ENCODE measurements around the gene TMEM45B. TPM values are rescaled to one million over a fixed set of nuclear protein-coding genes. Genes with fewer than 3 reads are reported as not detected.
"Not testable (repeated sequence)": the region's sequence is repeated elsewhere in the genome, so short reads cannot be mapped to it uniquely, and the experiment has no call there.

TMEM45B gene
- total and polyA plus RNA-seq, 8 donors: 0.51 to 3.1 (median 1.6) TPM

DNA sequence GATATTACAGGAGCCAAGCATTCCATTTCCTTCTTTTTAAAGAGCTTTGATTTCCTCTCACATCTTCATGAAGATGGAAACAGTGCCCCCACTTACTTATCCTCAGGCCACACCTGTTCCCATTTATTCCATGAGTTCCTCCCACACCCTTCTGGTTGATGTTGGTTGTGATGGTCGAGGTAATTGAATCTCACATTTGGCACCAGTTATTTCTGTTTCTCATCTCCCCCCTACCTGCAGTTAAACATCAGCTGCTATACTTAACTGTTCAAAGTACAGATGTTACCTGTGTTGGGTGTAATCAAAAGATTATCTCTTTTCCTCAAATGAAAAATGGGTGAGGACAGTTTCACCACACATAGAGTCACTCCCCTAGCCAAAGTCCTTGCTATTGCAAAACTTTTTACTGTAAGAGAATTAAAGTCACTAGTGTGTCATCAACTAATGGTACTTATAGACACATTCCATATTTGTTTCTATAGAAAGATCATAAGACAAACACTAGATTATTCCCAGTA is 1.9 kb downstream of the TMEM45B start:
- intact Hi-C loops (cut with DNase I): no loop called here
- Histone ChIP-seq H3K4me1 (no peaks in the 10 kb centered on the region), H3K27me3 (no peaks in the 10 kb centered on the region), H3K4me3 (no peak overlapping the region), H3K27ac (no peak overlapping the region), H3K9me3 (no peaks in the 10 kb centered on the region), H3K36me3 (no peaks in the 10 kb centered on the region)
- peak; percentile 51 for FAIRE-seq
- DNase-seq: no peak
- no peak for ATAC-seq
- 50 to 59% methylated on average over 1 of the region's 1 CpG for WGBS, 2 donors
- TF ChIP-seq, protein P1, sequence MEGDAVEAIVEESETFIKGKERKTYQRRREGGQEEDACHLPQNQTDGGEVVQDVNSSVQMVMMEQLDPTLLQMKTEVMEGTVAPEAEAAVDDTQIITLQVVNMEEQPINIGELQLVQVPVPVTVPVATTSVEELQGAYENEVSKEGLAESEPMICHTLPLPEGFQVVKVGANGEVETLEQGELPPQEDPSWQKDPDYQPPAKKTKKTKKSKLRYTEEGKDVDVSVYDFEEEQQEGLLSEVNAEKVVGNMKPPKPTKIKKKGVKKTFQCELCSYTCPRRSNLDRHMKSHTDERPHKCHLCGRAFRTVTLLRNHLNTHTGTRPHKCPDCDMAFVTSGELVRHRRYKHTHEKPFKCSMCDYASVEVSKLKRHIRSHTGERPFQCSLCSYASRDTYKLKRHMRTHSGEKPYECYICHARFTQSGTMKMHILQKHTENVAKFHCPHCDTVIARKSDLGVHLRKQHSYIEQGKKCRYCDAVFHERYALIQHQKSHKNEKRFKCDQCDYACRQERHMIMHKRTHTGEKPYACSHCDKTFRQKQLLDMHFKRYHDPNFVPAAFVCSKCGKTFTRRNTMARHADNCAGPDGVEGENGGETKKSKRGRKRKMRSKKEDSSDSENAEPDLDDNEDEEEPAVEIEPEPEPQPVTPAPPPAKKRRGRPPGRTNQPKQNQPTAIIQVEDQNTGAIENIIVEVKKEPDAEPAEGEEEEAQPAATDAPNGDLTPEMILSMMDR (IDR thresholded peaks at IDR 0.05): no peak

DNA sequence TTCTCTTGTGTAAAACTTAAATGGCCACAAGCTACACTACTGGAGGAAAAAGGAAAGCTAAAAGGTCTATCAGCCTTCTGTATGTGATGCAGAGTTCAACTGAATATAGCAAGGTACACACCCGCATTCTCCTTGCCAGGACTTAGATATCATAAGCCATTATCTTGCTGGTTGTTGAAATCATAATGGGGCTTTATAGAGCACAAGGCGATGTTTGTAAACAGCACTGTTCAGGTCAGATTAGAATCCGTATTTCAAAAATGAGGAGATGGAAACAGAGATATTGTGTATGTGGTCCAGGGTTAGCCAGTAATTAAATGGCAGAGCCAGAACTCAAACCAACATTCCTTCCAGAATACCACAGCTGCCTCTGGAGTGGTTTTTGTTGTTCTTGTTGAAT is 2.6 kb downstream of the TMEM45B start:
- H3K36me3 ChIP-seq; FAIRE-seq; H3K27ac ChIP-seq; H3K27me3 ChIP-seq; H3K9me3 ChIP-seq; DNase-seq; H3K4me1 ChIP-seq; H3K4me3 ChIP-seq; intact Hi-C loops (cut with DNase I); ATAC-seq: not testable (repeated sequence)
- WGBS, 2 donors: 83 to 85% methylated on average over 3 of the region's 3 CpGs

DNA sequence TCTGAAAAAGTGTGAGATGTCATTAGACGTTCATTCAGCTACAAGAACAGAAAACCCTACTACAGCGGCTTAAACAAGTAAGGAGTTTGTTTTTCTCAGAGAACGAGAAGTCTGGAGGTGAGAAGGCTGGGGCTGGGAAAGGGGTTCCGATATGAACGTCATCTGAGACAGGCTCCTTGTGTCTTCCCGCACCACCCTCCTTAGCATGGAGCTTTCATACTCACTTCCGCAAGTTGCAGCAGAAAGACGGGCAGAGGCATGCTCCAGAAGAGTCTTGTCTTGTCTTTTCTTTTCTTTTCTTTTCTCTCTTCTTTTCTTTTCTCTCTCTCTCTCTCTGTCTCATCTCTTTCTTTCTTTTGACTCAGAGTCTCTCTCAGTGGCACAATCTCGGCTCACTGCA is 3.6 kb downstream of the TMEM45B start:
- Histone ChIP-seq H3K9me3 (no peaks in the 10 kb centered on the region), H3K36me3 (no peaks in the 10 kb centered on the region), H3K4me3 (no peak overlapping the region), H3K27ac (no peak overlapping the region), H3K27me3 (no peaks in the 10 kb centered on the region), H3K4me1 (no peaks in the 10 kb centered on the region)
- no peak for FAIRE-seq
- TF ChIP-seq, protein P1 (IDR thresholded peaks at IDR 0.05): no peak
- intact Hi-C loops (cut with DNase I): no loop called here
- no peak for DNase-seq
- ATAC-seq: no peak
- 79 to 85% methylated on average over 9 of the region's 9 CpGs for WGBS, 2 donors

DNA sequence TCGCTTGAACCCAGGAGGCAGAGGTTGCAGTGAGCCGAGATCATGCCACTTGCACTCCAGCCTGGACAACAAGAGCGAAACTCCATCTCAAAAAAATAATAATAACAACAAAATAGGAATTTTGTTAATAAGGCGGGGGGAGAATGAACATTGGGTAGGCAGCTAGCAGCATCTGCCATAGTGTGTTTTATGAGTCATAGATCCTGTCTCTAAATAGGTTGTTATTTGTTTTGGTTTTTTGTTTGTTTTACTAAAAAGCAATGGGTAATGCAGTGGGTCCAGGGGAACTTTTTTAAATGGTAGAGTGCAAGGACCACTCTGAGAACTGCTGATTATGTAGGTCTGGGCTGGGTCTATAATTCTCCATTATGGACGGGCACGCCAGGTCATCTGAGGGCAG is 4.6 kb downstream of the TMEM45B start:
- 89 to 95% methylated on average over 6 of the region's 6 CpGs for WGBS, 2 donors
- ATAC-seq, FAIRE-seq: not testable (repeated sequence)

DNA sequence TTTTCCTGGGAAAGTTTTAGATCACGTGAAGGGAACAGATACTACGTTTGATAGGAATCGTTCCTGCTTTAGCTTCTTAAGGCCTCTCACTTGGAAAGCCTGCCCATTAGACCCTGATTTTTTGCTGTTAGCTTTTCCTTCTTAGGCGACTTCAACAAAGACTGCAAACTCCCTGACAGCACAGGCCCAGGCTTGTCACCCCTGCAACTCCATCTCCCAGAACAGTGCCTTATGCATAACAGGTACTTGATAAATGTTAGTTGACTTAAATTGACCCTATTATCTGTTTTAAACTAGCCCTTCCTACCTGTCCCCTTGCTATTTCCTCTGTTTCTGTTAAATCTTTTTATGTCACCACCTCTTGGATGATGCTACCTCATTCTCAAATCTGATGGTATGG is 7.6 kb downstream of the TMEM45B start:
- not testable (repeated sequence) for DNase-seq, H3K4me3 ChIP-seq

More for the DNA sequence above, 4.6 kb downstream of the TMEM45B start:
- intact Hi-C loops (cut with DNase I); H3K27ac ChIP-seq; DNase-seq; H3K4me3 ChIP-seq; H3K9me3 ChIP-seq; H3K36me3 ChIP-seq; H3K27me3 ChIP-seq; H3K4me1 ChIP-seq: not testable (repeated sequence)

DNA sequence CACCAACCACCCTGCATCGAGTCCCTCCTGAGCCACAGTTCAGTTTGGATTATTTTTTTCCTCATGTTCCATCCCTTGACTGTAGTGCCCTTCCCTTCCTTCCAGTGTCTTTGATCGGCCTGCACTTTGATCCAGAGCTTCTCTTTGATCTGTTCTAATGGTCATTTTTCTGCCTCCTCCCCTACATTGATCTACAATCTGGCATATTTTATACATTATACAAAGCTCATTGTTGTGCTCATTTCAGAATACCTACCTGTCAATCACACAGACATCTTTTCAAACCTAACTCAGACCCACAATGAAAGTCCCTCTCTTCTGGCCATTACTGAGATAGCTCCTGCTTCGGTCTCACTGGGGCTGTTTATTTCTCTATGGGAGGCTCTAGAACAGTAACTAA is 8.2 kb downstream of the TMEM45B start:
- ATAC-seq; FAIRE-seq; H3K36me3 ChIP-seq; H3K27ac ChIP-seq; H3K27me3 ChIP-seq; H3K9me3 ChIP-seq; H3K4me3 ChIP-seq; DNase-seq; intact Hi-C loops (cut with DNase I); H3K4me1 ChIP-seq: not testable (repeated sequence)
- WGBS, 2 donors: 70 to 82% methylated on average over 3 of the region's 3 CpGs

More for the DNA sequence above, 7.6 kb downstream of the TMEM45B start:
- H3K36me3 ChIP-seq; H3K4me1 ChIP-seq; H3K27ac ChIP-seq; H3K27me3 ChIP-seq; ATAC-seq; intact Hi-C loops (cut with DNase I); FAIRE-seq; H3K9me3 ChIP-seq: not testable (repeated sequence)
- 81 to 88% methylated on average over 4 of the region's 4 CpGs for WGBS, 2 donors

DNA sequence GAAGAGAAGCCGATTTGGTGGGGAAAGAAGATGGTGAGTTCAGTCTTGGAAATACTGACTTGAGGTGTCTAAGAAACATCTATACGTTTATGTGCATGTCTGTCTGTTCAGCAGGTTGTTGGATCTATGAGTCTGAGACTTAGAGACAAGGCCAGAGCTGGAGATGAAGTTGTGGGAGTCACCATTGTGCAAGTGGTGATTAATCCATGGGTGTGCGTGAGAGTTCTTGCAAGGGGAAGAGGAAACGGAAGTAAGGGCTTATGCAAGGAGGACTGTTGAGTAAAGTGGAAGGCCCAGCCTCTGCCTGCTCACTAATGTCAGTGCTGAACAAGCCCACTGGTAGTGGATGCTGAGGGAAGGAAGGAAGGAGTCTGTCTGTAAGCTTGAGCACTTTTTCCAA is 9.7 kb downstream of the TMEM45B start:
- Histone ChIP-seq H3K27ac (no peak overlapping the region), H3K36me3 (no peaks in the 10 kb centered on the region), H3K4me1 (peaks cover 0 to 13% (median 10%) of the 10 kb centered on the region in 3 donors), H3K27me3 (no peaks in the 10 kb centered on the region), H3K4me3 (no peak overlapping the region), H3K9me3 (no peaks in the 10 kb centered on the region)
- no peak for DNase-seq
- peak in 1 of 4 donors; percentile 15 for ATAC-seq
- intact Hi-C loops (cut with DNase I): no loop called here
- WGBS, 2 donors: 69 to 83% methylated on average over 4 of the region's 4 CpGs
- no peak for FAIRE-seq
- TF ChIP-seq, protein P1 (IDR thresholded peaks at IDR 0.05): no peak

Measured in pancreas (tissue), 10 donors.